HG03342 (cell line): ENCODE data around the gene TMTC2.
"Not testable (repeated sequence)": the region's sequence is repeated elsewhere in the genome, so short reads cannot be mapped to it uniquely, and the experiment has no call there.

Experiments used
- ATAC-seq: cut with Tn5 transposase; IDR thresholded peaks from one replicate; pipeline ENCODE4 v1.9.1; 2021; ENCODE audit warnings: mild to moderate bottlenecking, moderate library complexity; ENCODE audit not compliant: unreplicated experiment

TMTC2 gene

DNA sequence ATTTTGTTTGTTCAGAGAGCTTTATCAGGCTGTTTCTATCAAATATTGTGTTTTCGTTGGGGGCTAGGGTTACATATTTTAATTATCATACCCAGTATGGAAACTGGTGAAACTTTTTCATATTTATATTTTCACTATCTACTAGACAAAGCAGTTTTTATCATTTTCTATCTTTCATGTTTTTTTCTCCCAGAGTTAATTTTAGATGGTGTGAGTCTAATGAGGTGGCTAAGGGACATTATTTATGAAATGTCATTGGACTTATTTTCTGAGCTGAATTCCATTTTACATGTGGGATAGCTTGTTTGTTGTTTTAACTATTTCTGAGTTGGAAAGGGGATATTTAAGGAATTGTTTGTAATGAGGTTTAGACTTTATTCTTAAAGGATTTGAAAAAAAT, 100.3 kb downstream of the TMTC2 start:
- ATAC-seq: no peak

DNA sequence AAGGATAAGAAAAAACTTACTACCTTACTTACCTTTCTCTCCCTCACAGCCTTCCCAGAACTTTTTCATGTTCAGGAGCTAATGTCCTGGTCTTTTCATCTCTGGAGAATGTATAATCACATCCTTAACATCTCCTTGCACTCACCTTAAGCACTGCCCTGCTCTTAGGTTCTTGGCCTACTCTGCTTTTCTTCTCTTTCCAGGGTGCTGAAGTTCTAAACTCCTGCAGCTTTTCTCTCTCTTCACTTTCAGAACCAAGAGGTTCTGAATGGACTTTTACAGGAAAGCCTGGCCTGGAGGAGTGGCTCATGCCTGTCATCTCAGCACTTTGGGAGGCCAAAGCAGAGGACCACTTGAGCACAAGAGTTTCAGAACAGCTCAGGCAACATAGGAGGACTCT, 101.9 kb downstream of the TMTC2 start:
- no peak for ATAC-seq

DNA sequence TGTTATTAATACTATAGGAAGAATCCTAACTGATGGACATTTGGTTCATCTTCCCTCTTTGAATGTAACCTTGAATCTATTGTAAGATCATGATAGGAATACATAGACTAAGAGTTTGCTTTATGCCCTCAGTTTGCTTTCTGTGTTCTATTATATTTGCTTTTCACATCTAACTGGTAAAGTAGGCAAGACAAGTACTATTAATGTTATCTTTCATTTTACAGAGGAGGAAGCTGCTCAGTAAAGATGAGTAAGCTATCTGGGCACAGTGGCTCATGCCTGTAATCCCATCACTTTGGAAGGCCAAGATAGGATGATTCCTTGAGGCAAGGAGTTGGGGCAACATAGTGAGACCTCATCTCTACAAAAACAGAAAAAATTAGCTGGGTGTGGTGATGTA, 103.0 kb downstream of the TMTC2 start:
- ATAC-seq: no peak

DNA sequence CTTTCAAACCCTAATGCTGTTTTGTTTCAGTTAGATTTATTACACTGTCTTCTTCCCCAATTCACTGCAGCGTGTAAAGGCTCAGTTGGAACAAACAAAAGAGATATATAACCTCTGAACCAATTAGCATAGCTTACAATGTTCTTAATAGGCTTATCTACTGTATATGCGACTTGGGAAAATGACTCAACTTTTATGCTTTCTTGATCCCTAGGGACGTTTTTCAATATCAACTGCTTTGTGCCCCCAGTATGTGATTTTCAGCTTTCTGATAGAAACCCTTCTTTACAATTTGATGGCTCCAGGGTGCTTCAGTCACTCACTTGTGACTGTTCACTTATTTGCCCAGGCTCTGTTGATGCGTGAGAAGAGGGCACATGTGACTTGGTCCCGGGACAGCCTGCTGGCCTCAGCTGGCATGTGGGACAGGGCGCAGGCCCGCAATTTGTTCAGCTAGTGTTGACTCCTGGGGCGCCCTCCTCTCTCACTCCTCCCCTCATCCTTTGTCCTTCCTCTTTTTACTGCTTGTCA, 107.1 kb downstream of the TMTC2 start:
- no peak for ATAC-seq

DNA sequence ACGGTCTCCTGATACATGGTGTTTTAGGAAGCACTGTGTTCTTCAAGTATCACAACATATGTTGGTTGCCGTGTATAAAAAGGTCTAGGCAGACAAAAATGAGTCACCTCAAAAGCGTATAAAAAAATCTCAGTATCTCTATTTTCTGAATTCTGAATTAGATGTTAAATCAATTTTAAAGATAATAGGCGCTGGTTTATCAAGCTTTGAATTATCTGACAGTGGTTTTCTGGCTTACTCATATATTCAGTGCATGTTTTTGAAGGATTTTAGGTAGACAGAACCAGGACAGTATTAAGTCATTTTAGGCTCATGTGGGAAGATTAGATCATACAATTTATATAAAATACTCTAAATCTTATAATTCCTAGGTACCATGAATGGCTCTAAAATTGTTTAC, 110.8 kb downstream of the TMTC2 start:
- ATAC-seq: no peak

DNA sequence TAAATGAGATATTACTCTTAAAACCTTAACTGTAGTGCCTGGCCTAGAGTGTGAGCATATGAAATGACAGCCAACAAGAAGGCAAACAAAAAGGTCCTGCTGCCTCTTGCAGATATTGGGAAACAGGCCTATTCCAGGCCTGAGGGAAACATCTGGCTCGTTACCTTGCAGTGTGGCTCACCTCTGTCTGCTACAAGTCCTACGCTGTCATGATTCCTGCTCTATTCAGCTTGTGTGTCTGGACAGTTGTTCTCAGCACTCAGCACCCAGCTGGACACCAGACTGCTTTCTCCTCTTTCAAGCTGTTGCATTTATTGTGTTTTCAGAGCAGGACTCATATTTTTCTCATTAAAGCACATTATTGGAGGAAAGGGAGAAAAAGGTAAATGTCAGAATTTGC, 113.5 kb downstream of the TMTC2 start:
- no peak for ATAC-seq

DNA sequence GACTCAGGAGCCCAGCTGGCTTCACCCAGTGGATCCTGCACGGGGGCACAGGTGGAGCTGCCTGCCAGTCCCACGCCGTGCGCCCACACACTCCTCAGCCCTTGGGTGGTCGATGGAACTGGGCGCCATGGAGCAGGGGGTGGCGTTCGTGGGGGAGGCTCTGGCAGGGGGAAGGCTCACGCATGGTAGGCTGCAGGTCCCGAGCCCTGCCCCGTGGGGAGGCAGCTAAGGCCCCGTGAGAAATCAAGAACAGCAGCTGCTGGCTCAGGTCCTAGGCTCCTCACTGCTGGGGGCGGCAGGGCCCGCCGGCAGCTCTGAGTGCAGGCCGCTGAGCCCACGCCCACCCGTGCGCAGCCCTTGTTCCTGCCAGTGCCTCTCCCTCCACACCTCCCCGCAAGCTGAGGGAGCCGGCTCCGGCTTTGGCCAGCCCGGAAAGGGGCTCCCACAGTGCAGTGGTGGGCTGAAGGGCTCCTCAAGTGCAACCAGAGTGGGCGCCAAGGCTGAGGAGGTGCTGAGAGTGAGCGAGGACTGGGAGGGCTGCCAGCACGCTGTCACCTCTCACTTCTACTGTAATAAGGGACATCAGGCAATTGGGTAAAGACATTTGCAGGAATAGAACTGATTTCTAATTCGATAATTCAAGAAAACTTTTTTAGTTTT, 115.4 kb downstream of the TMTC2 start:
- ATAC-seq: no peak

DNA sequence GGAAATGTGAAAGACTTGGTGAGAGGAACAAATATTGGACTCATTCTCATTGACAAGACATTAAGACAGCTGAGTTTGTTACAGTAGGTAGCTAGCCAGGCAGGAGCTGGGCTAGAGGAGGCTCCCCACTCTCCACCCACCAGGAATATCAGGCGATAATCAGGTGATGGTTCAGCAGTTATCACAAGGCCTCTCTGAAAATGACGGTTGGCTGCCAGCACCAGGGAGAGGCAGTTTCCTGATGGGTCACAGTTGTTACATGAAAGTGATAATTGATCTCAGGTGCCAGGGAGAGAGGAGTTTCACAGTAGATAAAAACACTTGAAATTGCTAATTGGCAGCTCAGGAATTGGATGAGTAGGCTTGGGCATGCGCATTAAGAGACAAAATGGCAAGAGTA, 116.5 kb downstream of the TMTC2 start:
- ATAC-seq: no peak

DNA sequence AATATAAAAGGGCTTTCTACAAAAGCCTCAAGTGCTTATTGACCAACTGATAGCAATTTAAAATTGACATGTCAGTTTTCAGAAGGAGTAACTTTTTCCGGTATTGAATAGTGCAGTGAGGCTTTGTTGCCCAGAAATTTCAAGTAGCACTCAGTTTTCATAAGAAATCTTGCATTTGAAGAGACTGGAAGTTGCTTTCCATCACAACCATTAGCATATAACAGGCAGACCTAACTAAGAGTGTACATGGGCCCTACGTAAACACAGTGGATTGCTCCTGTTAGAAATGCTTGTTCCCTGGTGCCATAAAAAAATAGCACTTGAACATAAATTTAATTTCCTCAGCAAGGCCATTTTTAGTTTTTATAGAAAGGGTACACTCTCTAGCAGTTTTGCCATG, 117.9 kb downstream of the TMTC2 start:
- ATAC-seq: no peak

DNA sequence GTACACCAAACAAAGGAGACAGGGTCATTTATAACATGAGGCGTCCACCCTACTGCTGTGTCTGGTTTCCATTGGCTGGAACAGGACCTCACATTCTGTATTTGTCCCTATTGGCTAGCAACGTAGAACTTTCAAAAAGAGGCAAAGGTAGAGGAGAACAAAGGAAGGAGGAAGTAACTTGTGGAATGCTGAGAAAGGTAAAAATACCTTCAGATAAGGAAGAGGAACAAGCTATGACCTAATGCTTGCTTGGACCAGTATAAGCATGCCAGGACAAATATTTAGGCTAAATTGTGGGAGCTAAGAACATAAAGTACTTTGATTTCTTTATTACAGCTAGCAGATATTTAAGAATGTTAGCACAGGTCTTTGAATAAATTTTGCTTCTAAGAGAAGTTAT, 118.3 kb downstream of the TMTC2 start:
- ATAC-seq: not testable (repeated sequence)

DNA sequence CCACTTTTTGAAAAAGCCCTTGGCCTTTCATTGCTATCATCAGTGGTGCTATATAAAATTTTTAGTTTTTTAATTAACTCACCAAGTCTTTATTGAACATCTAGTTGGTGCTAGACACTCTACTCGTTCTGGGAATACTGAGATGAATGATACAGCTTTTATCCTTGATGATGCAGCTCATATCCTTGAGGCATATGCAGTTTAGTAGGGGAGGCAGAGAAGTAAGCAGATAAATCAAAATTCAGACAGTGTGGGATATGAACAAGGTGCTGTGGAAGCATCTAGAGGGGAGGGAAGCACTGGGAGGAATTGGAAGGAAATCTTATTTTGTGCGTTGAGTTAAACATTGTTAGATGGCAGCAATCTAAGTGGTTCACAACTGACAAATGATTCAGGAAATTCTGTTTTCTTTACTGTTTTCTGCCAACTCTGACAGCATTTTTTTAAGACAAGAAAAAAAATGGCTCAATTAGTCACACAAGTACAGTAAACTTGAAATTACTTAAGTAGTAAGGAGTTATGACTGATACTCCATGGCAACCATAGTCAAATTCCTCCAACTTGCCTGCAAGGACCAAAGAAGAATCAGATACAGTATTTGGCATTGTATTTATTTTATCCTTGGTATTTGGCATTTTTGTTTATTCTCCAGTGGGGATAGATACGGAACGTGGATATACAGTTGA, 119.2 kb downstream of the TMTC2 start:
- ATAC-seq: no peak

DNA sequence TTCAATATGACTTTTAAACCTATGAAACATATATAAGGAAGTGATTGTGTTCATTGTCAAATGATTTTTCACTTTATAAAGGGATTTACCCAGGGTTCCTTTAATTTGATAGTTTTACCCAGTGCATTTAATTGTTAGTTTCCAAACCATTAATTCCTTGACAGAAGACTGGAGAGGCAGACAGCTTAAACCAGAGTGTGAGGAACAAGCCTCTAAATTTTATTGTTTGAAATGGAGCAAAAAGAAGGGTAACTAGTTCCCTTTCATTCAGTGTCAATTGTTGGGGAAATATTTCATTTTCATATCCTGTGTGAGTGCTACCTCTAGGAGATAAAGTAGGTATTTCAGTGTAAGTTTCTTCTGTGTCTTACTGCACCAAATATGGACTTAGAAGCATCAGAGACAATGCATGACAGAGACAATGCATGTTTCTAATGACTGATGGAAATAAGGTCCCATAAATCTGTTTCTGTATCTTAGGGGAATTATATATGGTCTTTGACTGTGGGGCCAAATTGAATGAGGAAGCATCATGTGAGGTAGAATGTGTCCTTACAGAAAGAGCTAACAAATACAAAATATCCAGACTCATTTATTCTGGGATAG, 120.5 kb downstream of the TMTC2 start:
- no peak for ATAC-seq

DNA sequence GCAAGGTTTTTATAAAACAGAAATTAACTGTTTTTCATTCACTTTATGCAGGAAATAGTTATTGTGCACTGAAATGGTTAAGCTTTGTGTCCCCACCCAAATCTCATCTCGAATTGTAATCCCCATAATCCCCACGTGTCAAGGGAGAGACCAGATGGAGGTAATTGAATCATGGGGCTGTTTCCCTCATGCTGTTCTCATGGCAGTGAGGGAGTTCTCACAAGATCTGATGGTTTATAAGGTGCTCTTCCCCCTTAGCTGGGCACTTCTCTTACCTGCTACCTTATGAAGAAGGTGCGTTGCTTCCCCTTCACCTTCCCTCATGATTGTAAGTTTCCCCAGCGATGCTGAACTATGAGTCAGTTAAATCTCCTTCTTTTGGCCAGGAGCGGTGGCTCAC, 123.9 kb downstream of the TMTC2 start:
- ATAC-seq: no peak

DNA sequence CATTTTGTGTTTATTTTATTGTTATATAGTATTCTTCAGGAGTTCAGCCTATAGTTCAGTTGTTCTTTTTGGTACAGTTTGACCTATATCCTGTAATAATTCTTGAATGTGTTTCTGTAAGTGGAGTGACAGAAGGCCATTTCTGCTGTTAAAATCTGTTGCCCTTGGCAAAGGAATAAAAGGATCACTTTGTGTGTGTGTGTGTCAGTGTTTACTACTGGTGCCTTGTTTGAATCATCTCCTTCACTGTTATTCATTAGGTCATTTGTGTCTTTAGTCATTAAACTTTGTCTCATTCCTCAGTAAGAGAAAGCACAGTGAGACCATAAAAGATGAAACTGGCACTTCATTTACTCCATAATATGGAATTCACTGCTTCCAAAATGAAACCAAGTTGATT, 130.7 kb downstream of the TMTC2 start:
- no peak for ATAC-seq

DNA sequence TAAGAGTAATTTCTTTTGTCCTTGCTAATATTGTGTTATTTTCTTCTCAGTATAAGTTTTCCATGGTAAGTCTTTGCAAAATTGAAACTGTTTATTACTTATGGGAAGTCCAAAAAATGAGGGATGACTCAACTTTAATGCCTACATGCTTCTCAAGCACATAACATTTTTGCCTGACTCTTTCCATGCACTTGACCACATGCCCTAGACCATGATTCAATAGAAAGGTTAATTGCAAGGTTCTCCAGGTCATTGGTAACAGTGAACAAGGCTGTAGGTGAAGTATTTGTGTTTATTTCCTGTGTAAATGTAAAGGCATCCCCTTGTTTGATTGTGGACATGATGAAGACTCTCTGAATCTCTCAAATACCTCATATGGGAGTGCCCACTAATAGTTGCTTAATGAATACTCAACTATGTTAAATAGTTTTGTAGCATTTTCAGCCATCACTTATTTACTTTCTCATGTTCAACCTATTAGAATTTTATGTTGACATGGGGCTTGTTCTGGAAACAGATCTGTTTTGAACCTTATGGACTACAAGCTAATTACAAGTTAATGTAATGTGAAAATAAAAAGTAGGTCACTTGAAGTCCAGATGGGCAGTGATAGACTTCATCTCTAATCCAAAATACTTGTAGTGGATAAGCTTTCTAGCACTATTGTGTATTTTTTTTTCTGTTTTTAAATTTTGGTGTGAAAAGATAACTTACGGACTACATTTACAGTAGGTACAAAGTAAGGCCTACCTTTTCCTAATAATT, 131.7 kb downstream of the TMTC2 start:
- no peak for ATAC-seq

DNA sequence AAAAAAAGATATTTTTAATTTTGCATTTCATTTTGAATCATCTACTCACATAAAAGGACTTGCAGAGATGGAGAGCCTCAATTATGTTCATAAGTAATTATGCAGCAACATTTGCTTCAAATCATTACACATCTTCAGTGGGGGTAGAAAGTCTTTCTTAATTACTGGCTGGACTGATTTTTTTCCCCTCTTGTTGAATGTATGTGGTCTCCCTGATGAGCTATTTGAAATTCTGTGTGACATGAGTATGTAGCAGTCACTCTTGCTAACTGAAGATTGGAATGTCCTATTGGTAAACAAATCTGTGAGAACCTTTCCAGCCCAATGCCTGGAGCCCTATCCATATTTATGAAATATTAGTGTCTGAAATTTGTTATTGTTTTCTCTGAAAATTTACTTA, 139.8 kb downstream of the TMTC2 start:
- ATAC-seq: no peak

DNA sequence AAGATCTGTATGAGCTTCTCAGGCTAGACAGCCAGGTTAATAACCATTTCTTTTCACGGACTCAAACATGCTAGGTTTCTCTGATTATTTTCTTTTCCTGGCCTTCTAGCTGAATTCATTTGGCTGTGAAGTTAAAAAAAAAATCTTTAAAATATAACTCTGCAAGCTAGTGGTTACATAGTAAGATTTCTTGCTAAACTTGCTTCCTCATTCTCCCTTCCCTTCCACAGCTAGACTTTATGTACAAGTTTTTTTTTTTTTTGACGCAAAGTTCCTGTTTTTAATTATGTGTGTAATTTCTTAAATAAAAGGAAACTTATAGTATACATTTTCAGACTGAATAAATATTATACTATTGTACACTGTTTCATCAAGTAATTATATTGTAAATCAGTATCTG, 145.4 kb downstream of the TMTC2 start:
- ATAC-seq: no peak

DNA sequence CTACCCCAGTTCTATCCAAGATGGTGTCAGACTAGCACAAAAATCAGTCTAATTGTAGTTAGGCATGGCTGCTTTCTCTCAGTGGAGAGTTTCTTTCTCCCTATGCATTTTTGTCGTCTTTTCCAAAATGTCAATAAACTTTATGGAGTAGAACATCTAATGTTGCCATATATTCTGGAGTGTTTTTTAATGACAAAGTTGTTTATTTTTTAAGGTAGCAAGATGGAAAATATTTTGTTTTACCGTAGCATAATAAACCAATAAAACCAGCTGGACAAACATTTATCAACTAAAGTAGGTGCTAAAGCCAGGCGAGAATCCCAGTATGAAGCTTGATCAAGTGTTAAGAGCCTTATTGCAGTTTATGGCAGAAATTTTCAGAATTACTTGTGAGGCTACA, 146.3 kb downstream of the TMTC2 start:
- no peak for ATAC-seq

DNA sequence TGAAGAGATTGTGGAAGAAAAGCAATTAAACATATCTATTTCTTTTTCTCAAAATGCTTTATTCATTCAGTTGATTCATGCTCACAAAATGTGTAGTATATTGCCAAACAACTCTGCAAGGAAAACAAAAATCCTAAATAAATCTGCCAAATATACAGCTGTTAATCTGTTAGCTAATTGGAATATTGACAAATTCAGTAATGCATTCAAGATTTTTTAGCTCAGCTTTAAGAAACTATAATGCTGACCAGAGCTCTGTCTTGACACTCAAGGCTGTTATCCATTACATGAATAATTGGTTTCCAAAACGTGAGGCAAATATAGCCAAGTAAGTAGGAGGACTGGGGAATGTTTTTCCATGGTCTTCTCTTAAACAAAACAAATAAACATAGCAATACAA, 146.8 kb downstream of the TMTC2 start:
- ATAC-seq: no peak

DNA sequence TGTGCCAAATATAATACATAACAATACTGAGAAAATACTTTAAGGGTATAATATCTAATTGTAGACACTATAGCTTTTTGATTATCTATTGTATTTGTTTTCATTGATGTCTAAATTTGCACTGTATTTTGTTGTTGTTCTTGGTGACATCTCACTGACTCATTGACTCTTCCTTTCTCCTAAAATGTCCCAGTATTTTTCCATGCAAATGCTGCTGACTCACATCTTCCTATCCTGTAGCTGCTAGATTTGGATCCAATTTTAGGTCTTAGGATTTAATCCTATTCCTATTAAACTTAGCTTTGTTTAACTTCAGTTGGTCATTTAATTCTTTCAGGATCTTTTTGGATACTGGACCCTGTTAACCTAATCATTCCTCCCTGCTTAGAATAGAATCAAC, 148.5 kb downstream of the TMTC2 start:
- no peak for ATAC-seq

DNA sequence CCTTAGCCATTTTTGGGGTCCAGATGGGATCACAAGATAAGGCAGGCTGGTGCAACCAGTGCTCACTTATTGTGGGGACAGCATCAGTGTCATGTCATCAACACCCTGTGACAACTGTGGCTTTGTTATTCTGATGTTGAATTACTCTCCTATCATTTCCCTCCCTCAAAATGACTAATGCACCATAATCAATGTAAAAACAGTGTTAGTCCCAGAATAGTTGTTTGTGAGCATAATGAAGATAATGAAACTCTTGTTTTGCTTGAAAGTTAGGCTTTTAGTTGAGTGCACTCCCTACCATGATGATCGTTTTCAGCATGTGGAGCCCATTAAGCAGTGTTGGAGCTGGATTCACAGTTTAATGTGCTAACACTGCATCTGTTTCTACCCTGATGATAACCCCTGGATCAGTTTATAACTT, 151.4 kb downstream of the TMTC2 start:
- no peak for ATAC-seq

DNA sequence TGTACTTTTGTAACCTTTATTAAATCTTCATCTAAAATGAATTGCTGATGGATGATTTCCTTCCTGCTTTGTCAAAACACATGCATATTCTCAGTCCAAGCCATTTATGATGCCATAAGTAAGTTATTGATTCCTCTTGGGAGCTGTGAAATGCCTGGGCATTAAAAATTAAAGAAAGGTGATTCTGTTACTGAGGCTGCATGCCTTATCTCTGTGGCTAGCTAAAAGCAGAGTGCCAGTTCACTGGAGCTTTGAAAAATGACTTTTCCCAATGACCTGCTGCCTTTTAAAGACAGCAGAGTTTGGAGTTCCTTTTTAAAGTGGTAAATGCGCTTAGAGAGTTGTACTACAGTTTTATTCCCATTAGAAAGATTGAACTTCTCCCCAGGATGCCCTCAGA, 152.1 kb downstream of the TMTC2 start:
- ATAC-seq: no peak
